Stimulated activated CD8-positive, alpha-beta memory T cell treated with anti-CD3 and anti-CD28 coated beads, Interleukin-7, amount 100 ng/mL, for 48 hours (primary cell): ENCODE data around the gene FADS1.

Source experiments
- DNase-seq, 2 donors: peaks; one replicate each; pipeline ENCODE4 v3.0.0-alpha.2; 2020; ENCODE audit warnings: low read depth in 1 of 2; ENCODE audit errors: extremely low read depth in 1 of 2

The FADS1 gene

GRCh38 chr11:61797263-61797944 is 19.4 kb downstream of the FADS1 start:
- DNase-seq = no peak

- no peak for DNase-seq
Observed at GRCh38 chr11:61795876-61796526, 20.8 kb downstream of the FADS1 start.

GRCh38 chr11:61795459-61795858 is 21.3 kb downstream of the FADS1 start:
- DNase-seq = no peak

GRCh38 chr11:61794579-61794978 is 22.2 kb downstream of the FADS1 start:
- no peak for DNase-seq

GRCh38 chr11:61793829-61794204 is 23.0 kb downstream of the FADS1 start:
- DNase-seq = no peak

GRCh38 chr11:61793083-61793828 is 23.5 kb downstream of the FADS1 start:
- no peak for DNase-seq

GRCh38 chr11:61792310-61793082 is 24.3 kb downstream of the FADS1 start, which contains the start of the genes FEN1 and TMEM258:
TSS of gene FEN1 (plus strand) at chr11:61792911. CDS start at chr11:61795362, 2,451 bp downstream.
TSS of gene TMEM258 (minus strand) at chr11:61792599. CDS start at chr11:61792558, 41 bp downstream.
- DNase-seq = peak; percentile 70 to 81

GRCh38 chr11:61791737-61792309 is 25.0 kb downstream of the FADS1 start:
- peak in 1 of 2 donors; percentile 46 for DNase-seq

GRCh38 chr11:61787928-61788491 is 28.8 kb downstream of the FADS1 start:
- DNase-seq = no peak

GRCh38 chr11:61785837-61786402 is 30.9 kb downstream of the FADS1 start:
- DNase-seq = no peak

GRCh38 chr11:61784506-61784805 is 32.3 kb downstream of the FADS1 start:
- no peak for DNase-seq

GRCh38 chr11:61783717-61784505 is 32.9 kb downstream of the FADS1 start:
- DNase-seq = no peak

- no peak for DNase-seq
Observed at GRCh38 chr11:61782841-61783240, 34.0 kb downstream of the FADS1 start.

GRCh38 chr11:61782299-61782698 is 34.5 kb downstream of the FADS1 start:
- no peak for DNase-seq

- DNase-seq = no peak
Observed at GRCh38 chr11:61781585-61781984, 35.2 kb downstream of the FADS1 start.

GRCh38 chr11:61780581-61781162 is 36.1 kb downstream of the FADS1 start:
- DNase-seq = no peak

GRCh38 chr11:61779666-61780525 is 36.9 kb downstream of the FADS1 start:
- DNase-seq = no peak
